Osteoblast (primary cell): Measurements from ENCODE around the gene PDGFA. TPM values are rescaled to one million over a fixed set of nuclear protein-coding genes. Genes with fewer than 3 reads are reported as not detected.

ENCODE experiments used
- DNase-seq: peaks from one replicate; pipeline ENCODE4 v3.0.0; 2011; ENCODE audit warnings: low spot score, mixed read lengths; ENCODE audit not compliant: insufficient read length; ENCODE audit errors: missing footprints
- H2AFZ ChIP-seq: 2 replicates; pipeline ENCODE4 v1.6.0; 2011; ENCODE audit warnings: mild to moderate bottlenecking, low read length
- H3K27ac ChIP-seq: 2 replicates; pipeline ENCODE4 v1.5.1; 2011; ENCODE audit warnings: mild to moderate bottlenecking, low read depth, low read length, moderate library complexity
- H3K27me3 ChIP-seq: 2 replicates; pipeline ENCODE4 v1.6.0; 2012; ENCODE audit warnings: mild to moderate bottlenecking, control low read depth, inconsistent platforms, low read length, moderate library complexity; ENCODE audit not compliant: insufficient read depth
- H3K36me3 ChIP-seq: 2 replicates; pipeline ENCODE4 v1.5.1; 2011; ENCODE audit warnings: mild to moderate bottlenecking, low read length, control low read depth, moderate library complexity; ENCODE audit not compliant: insufficient read depth
- H3K4me1 ChIP-seq: 2 replicates; pipeline ENCODE4 v1.5.1; 2011; ENCODE audit warnings: mild to moderate bottlenecking, low read length, control low read depth, moderate library complexity; ENCODE audit not compliant: insufficient read depth
- H3K4me2 ChIP-seq: 2 replicates; pipeline ENCODE4 v1.6.0; 2011; ENCODE audit warnings: mild to moderate bottlenecking, low read length; ENCODE audit not compliant: insufficient read depth
- H3K4me3 ChIP-seq: fragments of 200-600 bp; sonication (generic); 3 replicates; pipeline ENCODE4 v1.5.1; 2012; ENCODE audit warnings: mild to moderate bottlenecking, low read length, inconsistent platforms; ENCODE audit not compliant: insufficient read depth
- H3K79me2 ChIP-seq: 2 replicates; pipeline ENCODE4 v1.6.0; 2012; ENCODE audit warnings: mild to moderate bottlenecking, low read length, control low read depth, inconsistent platforms; ENCODE audit not compliant: insufficient read depth
- H3K9me3 ChIP-seq: 2 replicates; pipeline ENCODE4 v1.5.1; 2011; ENCODE audit warnings: low read depth, low read length, control low read depth
- H4K20me1 ChIP-seq: 2 replicates; pipeline ENCODE4 v1.6.0; 2012; ENCODE audit warnings: mild to moderate bottlenecking, low read length, control low read depth; ENCODE audit not compliant: insufficient read depth
- total RNA-seq: library from RNA; depleted of rRNA; stranded (reverse); fragments of >200 nt; gene quantifications from 2 replicates; pipeline ENCODE4 v1.2.3, GENCODE V29; 2012
- TF ChIP-seq, protein P1 (sequence below): IDR thresholded peaks from 2 replicates; pipeline ENCODE4 v1.5.1; 2011; ENCODE audit warnings: mild to moderate bottlenecking, low read depth, low read length, moderate library complexity; ENCODE audit errors: extremely low read depth

The PDGFA gene
- total RNA-seq, 1 donor, result 32.6 TPM

- H4K20me1 ChIP-seq, result no peaks in the 10 kb centered on the region
- no peak overlapping the region for H3K4me2 ChIP-seq
- no peak overlapping the region for H2AFZ ChIP-seq
- no peak overlapping the region for H3K4me3 ChIP-seq
- no peaks in the 10 kb centered on the region for H3K4me1 ChIP-seq
- no peaks in the 10 kb centered on the region for H3K9me3 ChIP-seq
- no peaks in the 10 kb centered on the region for H3K79me2 ChIP-seq
- no peak overlapping the region for H3K27ac ChIP-seq
- TF ChIP-seq, protein P1, sequence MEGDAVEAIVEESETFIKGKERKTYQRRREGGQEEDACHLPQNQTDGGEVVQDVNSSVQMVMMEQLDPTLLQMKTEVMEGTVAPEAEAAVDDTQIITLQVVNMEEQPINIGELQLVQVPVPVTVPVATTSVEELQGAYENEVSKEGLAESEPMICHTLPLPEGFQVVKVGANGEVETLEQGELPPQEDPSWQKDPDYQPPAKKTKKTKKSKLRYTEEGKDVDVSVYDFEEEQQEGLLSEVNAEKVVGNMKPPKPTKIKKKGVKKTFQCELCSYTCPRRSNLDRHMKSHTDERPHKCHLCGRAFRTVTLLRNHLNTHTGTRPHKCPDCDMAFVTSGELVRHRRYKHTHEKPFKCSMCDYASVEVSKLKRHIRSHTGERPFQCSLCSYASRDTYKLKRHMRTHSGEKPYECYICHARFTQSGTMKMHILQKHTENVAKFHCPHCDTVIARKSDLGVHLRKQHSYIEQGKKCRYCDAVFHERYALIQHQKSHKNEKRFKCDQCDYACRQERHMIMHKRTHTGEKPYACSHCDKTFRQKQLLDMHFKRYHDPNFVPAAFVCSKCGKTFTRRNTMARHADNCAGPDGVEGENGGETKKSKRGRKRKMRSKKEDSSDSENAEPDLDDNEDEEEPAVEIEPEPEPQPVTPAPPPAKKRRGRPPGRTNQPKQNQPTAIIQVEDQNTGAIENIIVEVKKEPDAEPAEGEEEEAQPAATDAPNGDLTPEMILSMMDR, result no peak
- H3K36me3 ChIP-seq, result no peaks in the 10 kb centered on the region
- H3K27me3 ChIP-seq, result no peaks in the 10 kb centered on the region
- DNase-seq, result no peak
These were observed 46.5 kb upstream of the PDGFA start for GRCh38 chr7:566100-566499.

DNA sequence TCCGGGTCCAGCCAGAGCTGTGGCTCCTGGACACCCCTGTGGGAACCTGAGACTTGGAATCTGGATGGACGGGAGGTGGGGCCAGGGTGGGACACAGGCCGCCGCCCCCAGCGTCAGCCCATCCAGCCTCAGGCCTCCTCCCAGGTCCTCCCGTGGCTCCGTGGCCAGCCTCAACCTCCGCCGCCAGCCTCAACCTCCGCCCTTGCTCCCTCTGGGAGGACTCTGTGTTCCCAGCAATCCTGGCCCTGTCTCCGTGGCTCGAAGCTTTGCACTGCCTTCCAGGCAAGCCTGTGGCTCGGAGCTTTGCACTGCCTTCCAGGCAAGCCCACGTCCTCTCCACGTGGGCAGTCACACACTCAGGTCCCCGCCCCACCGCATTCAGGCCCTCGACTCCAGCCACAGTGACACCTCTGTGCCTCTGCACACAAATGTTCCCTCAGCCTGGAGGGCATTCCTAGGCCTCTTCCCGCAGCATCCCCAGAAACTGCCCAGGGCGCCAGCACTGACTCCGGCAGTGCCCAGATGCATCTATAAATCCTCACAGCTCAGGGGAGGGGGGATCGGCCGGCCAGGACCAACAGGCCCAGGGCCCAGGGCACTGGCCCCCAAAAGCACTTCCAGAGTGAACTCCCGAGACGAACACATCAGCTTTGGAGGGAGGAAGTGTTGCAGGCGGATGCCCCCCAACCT is 44.7 kb upstream of the PDGFA start:
- H3K4me3 ChIP-seq, result no peak overlapping the region
- H3K79me2 ChIP-seq, result no peaks in the 10 kb centered on the region
- TF ChIP-seq, protein P1, result no peak
- no peaks in the 10 kb centered on the region for H3K27me3 ChIP-seq
- no peak overlapping the region for H2AFZ ChIP-seq
- no peak for DNase-seq
- H3K4me1 ChIP-seq, result no peaks in the 10 kb centered on the region
- H3K9me3 ChIP-seq, result no peaks in the 10 kb centered on the region
- no peaks in the 10 kb centered on the region for H4K20me1 ChIP-seq
- no peaks in the 10 kb centered on the region for H3K36me3 ChIP-seq
- H3K27ac ChIP-seq, result no peak overlapping the region
- no peak overlapping the region for H3K4me2 ChIP-seq

DNA sequence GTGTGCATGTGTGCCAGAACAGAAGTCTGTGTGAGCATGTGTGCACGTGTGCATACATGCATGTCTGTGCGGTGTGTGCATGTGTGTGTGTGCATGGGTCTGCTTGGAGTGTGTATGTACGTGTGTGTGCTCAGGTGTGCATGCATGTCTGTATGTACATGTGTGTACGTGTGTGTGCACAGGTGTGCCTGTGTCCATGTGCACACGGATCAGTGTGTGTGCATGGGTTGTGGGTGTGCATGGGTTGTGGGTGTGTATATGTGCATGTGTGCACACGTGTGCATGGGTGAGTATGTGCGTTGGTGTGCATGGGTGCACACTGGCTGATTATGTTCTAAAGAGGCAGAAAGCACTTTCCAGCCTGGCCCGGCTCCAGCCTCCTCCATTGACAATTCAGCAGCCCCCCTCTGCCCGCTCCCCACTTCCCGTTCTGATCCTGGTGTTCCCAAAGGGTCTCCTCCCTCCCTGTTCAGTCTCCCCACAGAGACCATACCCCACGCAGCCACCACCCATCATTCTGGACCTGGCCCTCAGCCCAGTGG is 44.1 kb upstream of the PDGFA start:
- Histone ChIP-seq H3K27me3 (no peaks in the 10 kb centered on the region), H3K79me2 (no peaks in the 10 kb centered on the region), H2AFZ (no peak overlapping the region), H4K20me1 (no peaks in the 10 kb centered on the region), H3K36me3 (no peaks in the 10 kb centered on the region), H3K9me3 (no peaks in the 10 kb centered on the region), H3K4me3 (no peak overlapping the region), H3K4me1 (no peaks in the 10 kb centered on the region), H3K27ac (no peak overlapping the region), H3K4me2 (no peak overlapping the region)
- DNase-seq, result no peak
- TF ChIP-seq, protein P1, result no peak

GRCh38 chr7:562789-563628 is 43.4 kb upstream of the PDGFA start:
- Histone ChIP-seq H3K36me3 (no peaks in the 10 kb centered on the region), H3K4me1 (no peaks in the 10 kb centered on the region), H3K79me2 (no peaks in the 10 kb centered on the region), H4K20me1 (no peaks in the 10 kb centered on the region), H3K27me3 (no peaks in the 10 kb centered on the region), H3K4me3 (no peak overlapping the region), H3K27ac (no peak overlapping the region), H3K4me2 (no peak overlapping the region), H2AFZ (no peak overlapping the region), H3K9me3 (no peaks in the 10 kb centered on the region)
- TF ChIP-seq, protein P1, result no peak
- no peak for DNase-seq
